GM10266 (cell line): ENCODE measurements around the gene FEZ2.
"Not testable (repeated sequence)": the region's sequence is repeated elsewhere in the genome, so short reads cannot be mapped to it uniquely, and the experiment has no call there.

Source experiments
- DNase-seq: peaks from one replicate; pipeline ENCODE4 v3.0.0; 2012; ENCODE audit errors: extremely low spot score
- CTCF ChIP-seq: IDR thresholded peaks from 2 replicates; pipeline ENCODE4 v1.5.1; 2012; ENCODE audit warnings: mild to moderate bottlenecking, low read depth; ENCODE audit not compliant: control insufficient read depth, insufficient read depth; ENCODE audit errors: missing control alignments

Gene FEZ2

GRCh38 chr2:36607947-36608346, 10.0 kb upstream of the FEZ2 start:
- DNase-seq, result no peak
- TF ChIP-seq CTCF, result no peak

GRCh38 chr2:36606925-36607324, 9.0 kb upstream of the FEZ2 start:
- no peak for TF ChIP-seq CTCF
- no peak for DNase-seq

GRCh38 chr2:36605273-36605672, 7.3 kb upstream of the FEZ2 start:
- no peak for DNase-seq
- TF ChIP-seq CTCF, result no peak

DNA sequence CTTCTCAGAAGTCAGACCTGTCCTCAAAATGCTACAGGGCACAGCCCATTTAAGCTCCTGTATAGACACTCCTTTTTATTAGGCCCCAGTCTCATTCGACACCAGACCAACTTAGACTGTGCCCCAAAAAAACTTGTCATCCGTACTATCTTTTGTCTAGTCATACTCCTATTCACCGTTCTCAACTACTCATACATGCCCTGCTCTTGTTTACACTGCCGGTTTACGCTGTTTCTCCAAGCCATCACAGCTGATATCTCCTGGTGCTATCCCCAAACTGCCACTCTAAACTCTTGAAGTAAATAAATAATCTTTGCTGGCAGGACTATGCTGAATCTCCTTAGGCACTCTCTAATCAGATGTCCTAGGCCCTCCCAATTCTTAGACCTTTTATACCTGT, 5.7 kb upstream of the FEZ2 start:
- not testable (repeated sequence) for DNase-seq

DNA sequence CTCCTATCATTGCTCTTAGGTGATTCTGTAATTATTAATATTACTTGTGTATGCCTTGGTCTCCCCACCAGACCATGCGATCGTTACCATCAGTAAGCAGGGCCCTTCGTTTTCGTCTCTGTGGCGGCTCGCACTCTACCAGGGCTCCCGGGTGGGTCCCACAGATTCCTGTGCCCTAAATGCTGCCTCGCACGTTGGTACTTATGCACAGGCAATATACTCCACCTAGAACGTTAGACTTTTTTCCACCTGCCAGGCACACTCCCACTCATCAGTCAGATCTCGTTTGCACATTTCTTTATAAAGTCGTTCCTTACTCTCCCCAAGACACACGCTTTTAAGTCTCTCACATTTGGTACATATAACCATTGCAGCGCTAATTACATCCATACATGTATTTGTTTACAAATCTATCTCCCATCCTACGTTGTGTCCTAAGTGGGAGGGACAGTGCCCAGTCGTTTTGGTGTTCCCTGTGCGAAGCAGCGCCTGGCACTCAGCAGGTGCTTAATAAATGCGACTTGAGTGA, 901 bp downstream of the FEZ2 start:
- no peak for DNase-seq
- TF ChIP-seq CTCF, result no peak

DNA sequence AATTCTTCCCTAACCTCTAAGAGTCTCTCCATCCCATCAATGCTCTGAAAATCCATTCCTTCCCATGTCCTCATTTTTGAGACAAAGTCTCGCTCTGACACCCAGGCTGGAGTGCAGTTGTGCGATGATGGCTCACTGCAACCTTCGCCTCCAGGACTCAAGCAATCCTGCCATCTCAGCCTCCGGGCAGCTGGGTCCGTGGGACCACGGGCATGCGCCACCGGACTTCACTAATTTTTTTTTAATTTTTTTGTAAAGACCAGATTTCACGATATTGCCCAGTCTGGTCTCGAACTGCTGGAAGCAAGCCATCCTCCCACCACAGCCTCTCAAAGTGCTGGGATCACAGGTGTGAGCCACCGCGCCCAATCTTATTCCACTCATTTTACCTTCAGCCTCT, 1.6 kb downstream of the FEZ2 start:
- no peak for DNase-seq
- no peak for TF ChIP-seq CTCF

DNA sequence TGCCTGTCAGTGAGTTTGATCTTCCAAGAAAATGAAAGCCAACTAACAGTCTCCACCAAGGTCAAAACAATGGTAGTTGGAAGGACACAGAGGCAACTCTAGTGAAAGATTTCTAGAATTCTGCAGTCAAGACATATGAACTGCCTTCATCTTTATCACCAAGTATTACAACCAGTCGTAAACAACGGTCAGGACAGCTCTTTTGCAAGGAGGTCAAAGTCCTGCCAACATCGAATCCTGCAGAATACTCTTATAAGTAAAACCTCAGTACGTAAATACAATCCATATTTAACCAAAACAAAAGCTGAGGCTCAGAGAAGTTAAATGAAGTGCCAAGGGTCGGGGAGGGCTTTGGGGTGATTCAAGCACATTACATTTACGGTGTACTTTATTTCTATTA, 3.1 kb downstream of the FEZ2 start:
- no peak for TF ChIP-seq CTCF
- no peak for DNase-seq

DNA sequence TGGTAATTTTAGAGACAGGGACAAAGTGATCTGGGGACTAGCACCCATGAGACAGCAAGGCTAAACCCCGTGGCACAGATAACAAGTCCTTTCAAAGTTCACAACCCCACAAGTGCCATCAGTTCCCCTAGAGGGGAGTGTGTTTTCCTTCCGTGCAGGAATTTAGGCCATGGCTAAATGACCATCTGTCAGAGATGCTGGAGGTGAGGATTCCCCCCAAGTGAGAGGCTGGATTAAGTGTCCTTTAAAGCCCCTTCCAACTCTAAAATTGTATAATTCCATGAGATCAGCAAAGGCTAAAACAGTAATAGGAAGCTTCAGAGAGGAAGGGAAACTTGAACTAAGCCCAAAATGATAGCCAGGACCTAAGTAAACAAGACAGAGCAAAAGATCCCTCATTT, 8.7 kb downstream of the FEZ2 start:
- no peak for DNase-seq
- TF ChIP-seq CTCF, result no peak
